Lower leg skin (tissue), 4 donors: Measurements from ENCODE around the gene CCDC9B. TPM values are rescaled to one million over a fixed set of nuclear protein-coding genes. Genes with fewer than 3 reads are reported as not detected.
A peak's percentile ranks its signal among the peaks of the same experiment; 100 is the strongest.

Experiments used
- DNase-seq, 2 donors: peaks; one replicate each; pipeline ENCODE4 v3.0.0-alpha.2; 2019; ENCODE audit warnings: low spot score in 2 of 2
- H3K4me3 ChIP-seq: fragments of 200-600 bp; sonication (generic); 2 replicates; pipeline ENCODE4 v1.5.1; 2017; ENCODE audit warnings: mild to moderate bottlenecking, low read depth; ENCODE audit not compliant: poor library complexity, severe bottlenecking
- POLR2A ChIP-seq, 2 donors: fragments of 450-650 bp; IDR thresholded peaks; one replicate each; pipeline ENCODE4 v1.6.1; 2016 to 2017; ENCODE audit warnings: antibody characterized with exemption in 2 of 2, mild to moderate bottlenecking in 1 of 2, moderate library complexity in 1 of 2
- WGBS, 2 donors: methylation state at CpG; one replicate each; pipeline ENCODE4 v1.1.5; 2018; 5-methylcytosine and 5-hydroxymethylcytosine counted together
- intact Hi-C: fragments of 100-400 bp; cut with DNase I; formaldehyde crosslinking; loops from one replicate; pipeline ENCODE4 v1.15.0; 2023; ENCODE audit warnings: low total_unique reads
- total RNA-seq, 4 donors: library from RNA; depleted of rRNA; stranded (reverse); fragments of >200 nt; gene quantifications; one replicate each; pipeline ENCODE4 v1.1.0, GENCODE V29; 2016
- TF ChIP-seq, protein P1 (sequence below), 3 donors: fragments of 450-650 bp; IDR thresholded peaks; one replicate each; pipeline ENCODE4 v1.5.1; 2016; ENCODE audit warnings: antibody characterized with exemption in 3 of 3, mild to moderate bottlenecking in 3 of 3, moderate library complexity in 2 of 3

The CCDC9B gene
- total RNA-seq, 4 donors from 2014 or later: 17.4 to 28.6 (median 24.7) TPM

DNA sequence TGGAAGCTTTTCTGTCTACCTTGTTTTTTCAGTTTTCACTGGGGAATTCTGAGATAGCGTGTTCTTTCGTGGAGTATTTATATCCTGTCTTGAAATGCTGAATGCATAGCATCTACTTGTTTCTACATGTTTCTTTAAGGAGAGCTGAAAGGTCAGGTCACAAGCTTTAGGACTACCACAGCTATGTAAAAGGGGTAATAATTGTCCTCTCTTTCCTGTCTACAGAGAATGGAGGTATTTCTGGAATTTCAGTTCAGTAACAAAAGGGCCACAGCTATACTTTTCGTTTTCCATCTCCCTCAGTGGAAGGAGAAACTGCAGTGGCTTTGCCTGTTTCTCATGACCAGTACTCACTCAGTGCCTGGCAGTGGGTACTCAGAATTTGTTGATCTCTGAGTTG lies 12.6 kb downstream of the CCDC9B start:
- DNase-seq: no peak
- 61 to 69% methylated on average over 3 of the region's 3 CpGs for WGBS, 2 donors
- no peak overlapping the region for H3K4me3 ChIP-seq
- no peak for TF ChIP-seq POLR2A (IDR thresholded peaks at IDR 0.05)
- TF ChIP-seq, protein P1, sequence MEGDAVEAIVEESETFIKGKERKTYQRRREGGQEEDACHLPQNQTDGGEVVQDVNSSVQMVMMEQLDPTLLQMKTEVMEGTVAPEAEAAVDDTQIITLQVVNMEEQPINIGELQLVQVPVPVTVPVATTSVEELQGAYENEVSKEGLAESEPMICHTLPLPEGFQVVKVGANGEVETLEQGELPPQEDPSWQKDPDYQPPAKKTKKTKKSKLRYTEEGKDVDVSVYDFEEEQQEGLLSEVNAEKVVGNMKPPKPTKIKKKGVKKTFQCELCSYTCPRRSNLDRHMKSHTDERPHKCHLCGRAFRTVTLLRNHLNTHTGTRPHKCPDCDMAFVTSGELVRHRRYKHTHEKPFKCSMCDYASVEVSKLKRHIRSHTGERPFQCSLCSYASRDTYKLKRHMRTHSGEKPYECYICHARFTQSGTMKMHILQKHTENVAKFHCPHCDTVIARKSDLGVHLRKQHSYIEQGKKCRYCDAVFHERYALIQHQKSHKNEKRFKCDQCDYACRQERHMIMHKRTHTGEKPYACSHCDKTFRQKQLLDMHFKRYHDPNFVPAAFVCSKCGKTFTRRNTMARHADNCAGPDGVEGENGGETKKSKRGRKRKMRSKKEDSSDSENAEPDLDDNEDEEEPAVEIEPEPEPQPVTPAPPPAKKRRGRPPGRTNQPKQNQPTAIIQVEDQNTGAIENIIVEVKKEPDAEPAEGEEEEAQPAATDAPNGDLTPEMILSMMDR (IDR thresholded peaks at IDR 0.05): no peak
- intact Hi-C loops: no loop called here

DNA sequence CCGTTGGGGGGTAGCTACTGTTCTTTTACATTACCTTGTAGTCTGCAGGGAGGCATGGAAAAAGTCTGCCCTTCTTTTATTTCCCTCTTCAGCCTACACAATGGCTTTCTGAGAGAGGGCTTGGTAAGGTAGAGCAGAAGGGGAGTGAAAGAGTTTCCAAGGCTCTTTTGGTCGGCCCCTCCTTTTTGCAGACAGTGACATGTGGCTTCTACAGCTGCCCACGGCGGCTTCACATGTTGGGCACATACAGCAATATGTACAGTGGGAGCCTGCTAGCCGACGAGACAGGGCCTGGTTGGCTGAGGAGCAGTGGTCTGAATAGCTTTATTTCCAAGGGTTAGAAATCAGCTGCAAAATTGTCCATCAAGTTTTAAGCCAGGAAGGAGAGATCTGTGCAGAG lies 13.3 kb downstream of the CCDC9B start:
- no peak overlapping the region for H3K4me3 ChIP-seq
- TF ChIP-seq, protein P1 (IDR thresholded peaks at IDR 0.05): no peak
- no peak for TF ChIP-seq POLR2A (IDR thresholded peaks at IDR 0.05)
- DNase-seq: no peak
- intact Hi-C loops: no loop called here
- WGBS, 2 donors: 81 to 87% methylated on average over 6 of the region's 6 CpGs

DNA sequence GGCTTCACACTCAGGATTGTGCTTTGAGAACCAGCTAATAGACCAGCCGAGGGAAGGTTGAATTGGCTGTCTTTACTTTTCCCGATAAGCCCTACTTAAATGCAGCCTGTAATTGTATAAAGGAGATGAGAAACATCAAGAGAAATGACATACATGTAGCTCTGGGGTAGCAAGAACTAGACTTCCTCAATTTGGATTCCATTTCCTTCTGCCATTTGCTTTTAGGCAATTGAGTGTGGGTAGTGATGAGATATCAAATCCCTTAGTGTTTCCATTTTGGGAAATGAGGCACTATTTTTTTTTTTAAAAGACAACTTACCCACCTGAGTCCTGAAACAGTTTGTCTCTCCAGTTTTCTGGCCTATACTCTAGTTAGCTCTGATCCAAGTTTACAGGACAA lies 15.0 kb downstream of the CCDC9B start:
- H3K4me3 ChIP-seq: no peak overlapping the region
- intact Hi-C loops: no loop called here
- DNase-seq: no peak
- TF ChIP-seq, protein P1 (IDR thresholded peaks at IDR 0.05): no peak
- TF ChIP-seq POLR2A (IDR thresholded peaks at IDR 0.05): no peak
- WGBS, 2 donors: 89 to 97% methylated on average over 2 of the region's 2 CpGs

DNA sequence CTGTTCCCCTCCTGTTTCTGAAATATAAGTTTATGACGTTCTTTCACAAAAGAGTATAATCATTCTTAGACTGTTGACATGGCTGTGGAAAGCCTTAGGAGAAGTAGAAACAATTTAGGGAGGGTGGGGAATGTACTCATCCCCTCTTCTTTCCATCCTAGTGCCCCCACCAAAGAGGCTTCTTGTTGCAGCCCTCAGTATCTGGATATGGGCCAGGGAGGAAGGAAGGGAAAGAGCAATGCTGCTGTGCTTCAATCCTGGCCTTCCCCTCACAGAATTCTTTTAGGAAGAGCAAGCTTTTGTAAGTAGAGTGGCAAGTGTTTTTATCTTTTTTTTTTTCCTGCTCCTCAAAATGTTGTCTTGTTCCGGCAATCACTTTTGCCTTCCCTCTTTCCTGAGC lies 15.6 kb downstream of the CCDC9B start:
- DNase-seq: no peak
- TF ChIP-seq, protein P1 (IDR thresholded peaks at IDR 0.05): no peak
- no peak for TF ChIP-seq POLR2A (IDR thresholded peaks at IDR 0.05)
- H3K4me3 ChIP-seq: no peak overlapping the region
- intact Hi-C loops: no loop called here
- 69 to 76% methylated on average over 2 of the region's 2 CpGs for WGBS, 2 donors

GRCh38 chr15:40323953-40324937 lies 16.5 kb downstream of the CCDC9B start:
- H3K4me3 ChIP-seq: peak overlapping the region; percentile 37
- intact Hi-C loops: no loop called here
- no peak for DNase-seq
- TF ChIP-seq POLR2A (IDR thresholded peaks at IDR 0.05): no peak
- TF ChIP-seq, protein P1 (IDR thresholded peaks at IDR 0.05): no peak
- WGBS, 2 donors: 8 to 9% methylated on average over 16 to 36 of the region's 101 CpGs
